IPS-11a (cell line): ENCODE results near the gene DBNDD2.

Source experiments
- H3K4me3 ChIP-seq: one replicate; pipeline ENCODE4 v1.5.1; 2013; ENCODE audit warnings: low read depth, low read length, control low read depth

DBNDD2 gene

DNA sequence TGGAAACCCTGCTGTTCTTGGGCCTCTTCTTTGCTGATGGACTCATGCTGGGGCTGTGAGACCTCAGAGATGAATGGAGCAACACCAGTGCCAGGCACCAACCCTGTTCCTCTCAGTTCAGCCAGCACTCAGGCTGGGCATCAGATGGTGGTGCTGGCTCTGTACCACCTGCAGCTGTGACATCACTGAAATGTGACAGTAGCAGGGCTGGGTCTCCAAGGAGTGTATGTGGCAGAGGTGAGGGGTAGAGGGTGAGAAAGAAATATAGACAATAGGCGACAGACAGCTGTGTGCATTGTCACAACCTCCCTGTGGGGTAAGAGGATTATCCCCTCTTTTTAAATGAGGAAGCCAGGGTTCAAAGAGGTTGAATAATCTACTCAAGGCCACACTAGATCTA, 29.9 kb upstream of the DBNDD2 start, which contains the start of gene TP53TG5:
Gene TP53TG5, minus strand, starts transcription at position 135 of the 400 bp plus-strand sequence. Its CDS starts 89 bp downstream, at position 46.
- H3K4me3 ChIP-seq = no peak within 1 kb of the TSS

DNA sequence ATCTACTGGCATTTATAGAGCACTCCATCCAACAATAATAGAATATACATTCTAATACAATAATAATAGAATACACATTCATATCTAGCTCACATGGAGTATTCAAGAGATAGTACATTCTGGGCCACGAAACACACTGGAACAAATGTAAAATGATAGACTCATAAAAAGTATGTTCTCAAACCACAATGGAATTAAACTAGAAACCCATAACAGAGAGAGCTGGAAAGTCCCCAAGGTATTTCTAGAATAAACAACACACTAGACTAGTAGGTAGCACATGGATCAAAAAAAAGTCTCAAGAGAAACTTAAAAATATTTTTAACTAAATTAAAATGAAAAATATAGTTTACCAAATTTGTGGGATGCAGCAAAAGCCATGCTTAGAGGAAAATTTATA, 20.8 kb upstream of the DBNDD2 start:
- H3K4me3 ChIP-seq = no peak overlapping the region

DNA sequence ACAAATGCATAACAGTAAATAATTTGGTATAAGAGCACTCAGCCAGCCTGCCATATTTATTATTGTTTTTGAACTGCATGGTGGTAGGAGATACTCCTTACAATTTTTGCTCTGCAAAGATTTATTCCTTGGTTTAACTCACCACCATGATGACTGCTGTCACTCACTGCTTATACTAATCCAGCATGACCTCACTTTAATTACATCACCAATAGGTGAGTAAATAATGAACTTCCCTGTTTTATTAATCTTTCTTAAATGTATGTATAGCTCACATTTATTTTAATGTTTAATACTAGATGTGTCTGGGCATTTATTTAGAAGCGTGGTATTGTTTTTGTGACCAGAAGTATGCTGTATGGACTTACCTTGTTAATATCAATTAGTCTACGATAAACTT, 17.2 kb upstream of the DBNDD2 start:
- no peak overlapping the region for H3K4me3 ChIP-seq

DNA sequence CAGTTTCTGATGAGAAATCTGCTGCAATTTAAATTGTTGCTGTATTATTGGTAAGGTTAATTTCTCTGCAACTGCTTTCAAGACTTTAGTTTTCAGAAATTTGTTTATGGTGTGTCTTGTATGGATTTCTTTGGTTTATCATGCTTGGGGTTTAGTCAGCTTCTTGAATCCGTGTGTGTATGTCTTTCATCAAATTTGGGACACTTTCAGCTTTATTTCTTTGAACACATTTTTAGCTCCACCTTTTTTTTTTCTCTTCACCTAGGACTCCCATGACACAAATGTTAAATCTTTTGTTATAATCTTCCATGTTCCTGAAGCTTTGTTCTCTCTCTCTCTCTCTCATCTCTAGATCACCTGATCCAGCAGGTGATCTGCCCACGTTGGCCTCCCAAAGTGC, 16.5 kb upstream of the DBNDD2 start:
- H3K4me3 ChIP-seq = no peak overlapping the region

DNA sequence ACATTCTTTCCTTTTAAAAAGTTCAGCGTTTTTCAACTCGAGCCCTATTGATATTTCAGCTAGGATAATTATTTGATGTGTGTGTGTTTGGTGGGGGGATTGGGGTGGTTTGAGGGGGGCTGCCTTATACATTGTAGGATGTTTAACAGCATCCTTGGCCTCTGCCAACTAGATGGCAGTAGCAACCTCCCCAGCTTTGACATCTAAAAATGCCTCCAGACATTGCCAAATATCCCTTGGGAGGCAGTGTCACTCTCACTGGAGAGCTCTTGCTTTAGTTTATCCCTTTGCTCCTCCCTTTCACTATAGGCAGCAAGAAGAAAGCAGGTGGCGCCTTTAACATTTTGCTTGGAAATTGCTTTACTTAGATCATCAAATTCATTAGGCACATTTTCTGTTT, 15.4 kb upstream of the DBNDD2 start:
- no peak overlapping the region for H3K4me3 ChIP-seq

DNA sequence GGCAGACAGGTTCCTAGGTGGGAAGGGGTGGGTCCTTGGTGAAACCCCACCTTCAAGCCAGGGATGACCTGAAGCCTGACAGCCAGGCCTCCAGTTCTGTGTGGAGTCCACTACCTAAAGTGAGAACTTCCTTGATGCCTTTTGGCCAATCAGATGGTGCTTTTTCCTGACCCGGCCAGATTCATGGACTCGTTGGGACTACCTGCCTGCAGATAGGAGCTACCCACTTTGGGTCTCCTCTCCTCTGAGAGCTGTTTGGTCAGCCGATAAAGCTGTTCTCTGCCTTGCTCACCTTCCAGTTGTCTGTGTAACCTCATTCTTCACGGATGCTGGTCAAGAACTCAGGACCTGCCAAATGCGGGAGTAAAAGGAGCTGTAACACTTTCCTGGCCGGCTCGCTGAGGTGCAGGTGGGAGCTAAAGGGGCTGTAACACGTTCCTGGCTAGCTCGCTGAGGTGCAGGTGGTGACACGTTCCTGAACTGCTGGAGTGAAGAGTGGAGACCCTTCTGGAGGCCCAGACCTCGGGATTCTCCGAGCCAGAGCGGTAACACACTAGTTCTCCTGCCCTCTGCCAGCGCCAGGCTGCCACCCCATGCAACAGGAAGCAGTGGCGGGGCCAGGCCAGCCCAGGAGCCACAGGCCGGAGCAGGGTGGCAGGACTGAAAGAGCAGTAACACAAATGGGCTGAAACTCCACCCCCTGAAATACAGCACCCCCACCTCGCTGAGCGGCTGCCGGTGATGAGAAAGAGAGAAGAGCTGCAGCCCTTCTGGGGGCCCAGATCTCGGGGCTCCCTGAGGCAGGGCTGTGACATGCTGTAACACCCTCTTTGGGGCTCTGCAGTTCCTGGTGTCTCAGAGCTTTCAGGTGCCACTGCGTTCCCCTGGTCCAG, 13.6 kb upstream of the DBNDD2 start:
- no peak overlapping the region for H3K4me3 ChIP-seq

DNA sequence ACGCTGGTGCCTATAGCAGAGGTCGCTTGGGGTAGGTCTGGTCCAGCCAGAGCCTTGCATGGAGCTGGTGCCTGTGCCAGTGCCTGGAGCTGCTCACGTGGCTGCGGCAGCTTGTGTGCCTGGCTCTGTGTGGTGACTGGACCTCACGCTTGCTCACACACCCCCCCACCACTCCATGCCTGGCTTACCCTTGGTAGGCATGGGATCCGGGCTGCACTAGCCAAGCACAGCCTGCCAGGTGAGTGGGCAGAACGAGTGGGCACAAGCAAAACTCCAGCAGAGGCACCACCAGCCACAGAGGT, 13.0 kb upstream of the DBNDD2 start:
- H3K4me3 ChIP-seq = no peak overlapping the region

DNA sequence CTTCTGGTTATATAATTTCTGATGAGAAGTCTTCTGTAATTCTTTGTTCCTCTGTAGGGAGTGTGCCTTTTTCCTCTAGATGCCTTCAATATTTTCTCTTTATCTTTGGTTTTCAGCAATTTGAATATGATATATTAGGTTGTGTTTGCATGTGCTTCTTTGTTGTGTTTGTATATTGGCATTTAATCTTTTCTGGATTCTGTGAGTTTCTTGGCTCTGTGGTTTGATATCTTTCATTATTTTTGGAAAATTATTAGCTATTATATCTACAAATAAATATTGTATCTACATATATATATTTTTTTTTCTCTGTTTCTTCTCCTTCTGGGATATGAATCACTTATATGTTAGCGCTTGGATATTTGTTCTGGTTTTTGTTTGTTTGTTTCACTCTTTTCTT, 9.1 kb upstream of the DBNDD2 start:
- no peak overlapping the region for H3K4me3 ChIP-seq

DNA sequence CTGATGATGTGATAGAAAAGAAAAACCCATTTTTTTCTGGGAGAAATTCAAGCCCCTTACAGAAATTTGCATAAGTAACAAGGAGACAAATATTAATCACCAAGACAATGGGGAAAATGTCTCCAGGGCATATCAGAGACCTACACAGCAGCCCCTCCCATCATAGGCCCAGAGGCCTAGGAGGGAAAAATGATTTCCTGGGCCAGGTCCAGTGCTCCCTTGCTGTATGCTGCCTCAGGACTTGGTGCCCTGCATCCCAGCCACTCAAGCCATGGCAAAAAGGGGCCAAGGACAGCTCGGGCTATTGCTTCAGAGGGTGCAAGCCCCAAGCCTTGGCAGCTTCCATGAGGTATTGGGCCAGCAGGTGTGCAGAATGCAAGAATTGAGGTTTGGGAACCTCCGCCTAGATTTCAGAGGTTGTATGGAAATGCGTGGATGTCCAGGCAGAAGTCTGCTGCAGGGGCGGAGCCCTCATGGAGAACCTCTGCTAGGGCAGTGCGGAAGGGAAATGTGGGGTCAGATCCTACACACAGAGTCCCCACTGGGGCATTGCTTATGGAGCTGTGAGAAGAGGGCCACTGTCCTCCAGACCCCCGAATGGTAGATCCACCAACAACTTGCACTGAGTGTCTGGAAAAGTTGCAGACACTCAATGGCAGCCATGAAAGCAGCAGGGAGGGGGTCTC, 7.6 kb upstream of the DBNDD2 start:
- no peak overlapping the region for H3K4me3 ChIP-seq

DNA sequence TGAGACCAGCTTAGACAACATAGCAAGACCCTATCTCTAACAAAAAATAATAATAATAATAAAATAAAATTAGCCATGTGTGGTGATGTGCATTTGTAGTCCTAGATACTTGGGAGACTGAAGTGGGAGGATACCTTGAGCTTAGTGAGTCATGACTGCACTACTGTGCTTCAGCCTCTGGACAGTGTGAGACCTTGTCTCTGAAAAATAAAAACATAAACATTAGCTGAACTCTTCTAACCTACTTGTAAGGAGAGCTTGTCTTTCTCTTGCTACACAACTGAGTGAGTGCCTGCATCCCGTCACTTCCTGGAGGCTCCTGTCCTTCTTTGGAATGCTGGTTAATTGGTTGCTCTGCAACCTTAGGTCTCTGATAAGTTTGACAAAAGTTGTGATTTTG, 5.1 kb upstream of the DBNDD2 start:
- H3K4me3 ChIP-seq = no peak overlapping the region

DNA sequence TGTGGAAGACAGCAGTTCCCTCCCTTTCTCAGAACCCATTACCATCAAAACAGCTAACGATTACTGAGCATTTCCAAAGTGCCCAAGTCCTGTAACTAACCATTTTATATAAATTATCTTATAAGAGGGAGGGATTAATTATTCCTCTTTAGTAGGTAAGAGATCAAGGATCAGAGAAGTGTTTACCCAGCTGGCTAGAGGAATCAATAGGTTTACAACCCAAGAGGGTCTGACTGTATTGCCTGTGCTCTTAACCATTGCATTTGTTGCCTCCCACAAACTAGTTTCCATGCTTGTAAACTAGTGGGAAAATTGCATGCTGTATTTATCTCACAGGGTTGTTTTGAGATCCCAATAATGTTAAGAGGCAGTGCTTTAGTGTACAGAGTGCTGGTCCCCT, 3.7 kb upstream of the DBNDD2 start:
- no peak overlapping the region for H3K4me3 ChIP-seq

DNA sequence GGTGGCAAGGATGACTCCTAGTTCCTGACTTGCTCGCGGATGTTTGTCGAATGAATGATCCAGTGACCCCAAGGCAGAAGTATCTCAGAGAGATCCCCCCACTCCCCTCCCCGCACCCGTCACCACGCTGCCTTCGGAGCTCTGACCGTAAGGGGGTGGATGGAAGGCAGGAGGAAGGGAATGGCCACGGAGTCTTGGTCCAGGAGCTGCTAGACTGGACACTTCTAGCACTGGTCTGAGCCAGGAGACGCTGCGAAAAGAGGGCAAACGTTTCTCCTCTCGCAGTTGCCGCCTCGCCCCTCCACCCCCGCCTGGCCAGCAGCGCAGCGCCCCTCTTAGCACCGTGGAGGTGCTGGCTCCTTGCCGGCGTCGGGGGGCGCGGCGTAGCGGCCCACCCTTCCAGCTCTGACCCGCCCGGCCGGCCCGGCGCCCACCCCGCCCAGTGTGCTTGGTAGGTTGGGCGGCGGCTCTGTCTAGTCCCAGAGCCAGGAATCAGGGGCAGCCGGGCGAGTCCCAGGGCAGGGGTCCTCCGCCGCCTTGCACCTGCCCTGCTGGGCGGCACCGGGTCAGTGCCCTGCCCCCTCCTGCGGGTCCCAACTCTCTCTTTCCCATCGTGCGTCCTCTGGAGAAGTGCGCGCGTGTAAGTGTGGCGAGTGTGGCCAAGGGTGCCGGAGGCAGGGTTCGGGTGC, 2.4 kb upstream of the DBNDD2 start:
- peak overlapping the region; percentile 67 for H3K4me3 ChIP-seq

DNA sequence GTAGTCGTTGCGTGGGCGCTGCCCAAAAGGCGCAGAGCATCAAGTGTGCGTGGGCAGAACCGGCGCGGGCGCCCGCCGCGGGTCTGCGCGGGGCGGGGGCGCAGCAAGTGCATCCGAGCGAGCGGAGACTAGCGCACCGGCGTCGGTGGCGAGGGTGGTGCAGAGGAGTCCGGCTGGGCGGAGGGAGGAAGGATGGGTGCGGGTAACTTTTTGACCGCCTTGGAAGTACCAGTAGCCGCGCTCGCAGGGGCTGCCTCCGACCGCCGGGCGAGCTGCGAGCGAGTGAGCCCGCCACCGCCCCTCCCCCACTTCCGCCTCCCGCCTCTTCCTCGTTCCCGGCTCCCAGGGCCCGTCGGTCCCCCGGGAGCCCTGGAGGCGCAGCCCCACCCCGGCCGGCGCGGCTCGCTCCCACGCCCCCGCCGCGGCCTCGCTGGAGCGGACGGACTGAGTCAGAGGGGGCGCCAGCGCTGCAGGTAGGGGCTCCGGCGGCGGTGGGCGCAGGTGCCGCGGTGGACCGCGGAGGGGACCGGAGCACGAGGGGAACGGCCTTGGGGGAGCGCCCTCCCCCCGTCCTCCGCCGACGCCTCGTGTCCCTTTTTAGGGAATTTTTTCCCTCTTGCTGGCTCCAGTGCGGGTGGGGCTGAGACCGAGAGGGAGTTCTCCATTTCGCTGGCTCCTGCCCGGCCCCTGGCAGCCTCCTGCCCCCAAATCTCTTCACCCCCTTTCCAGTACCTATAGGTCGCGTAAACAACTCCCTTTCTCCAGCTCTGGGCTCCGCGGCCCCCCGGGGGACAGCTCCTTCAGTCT, 1.6 kb upstream of the DBNDD2 start:
- peak overlapping the region; percentile 67 for H3K4me3 ChIP-seq

DNA sequence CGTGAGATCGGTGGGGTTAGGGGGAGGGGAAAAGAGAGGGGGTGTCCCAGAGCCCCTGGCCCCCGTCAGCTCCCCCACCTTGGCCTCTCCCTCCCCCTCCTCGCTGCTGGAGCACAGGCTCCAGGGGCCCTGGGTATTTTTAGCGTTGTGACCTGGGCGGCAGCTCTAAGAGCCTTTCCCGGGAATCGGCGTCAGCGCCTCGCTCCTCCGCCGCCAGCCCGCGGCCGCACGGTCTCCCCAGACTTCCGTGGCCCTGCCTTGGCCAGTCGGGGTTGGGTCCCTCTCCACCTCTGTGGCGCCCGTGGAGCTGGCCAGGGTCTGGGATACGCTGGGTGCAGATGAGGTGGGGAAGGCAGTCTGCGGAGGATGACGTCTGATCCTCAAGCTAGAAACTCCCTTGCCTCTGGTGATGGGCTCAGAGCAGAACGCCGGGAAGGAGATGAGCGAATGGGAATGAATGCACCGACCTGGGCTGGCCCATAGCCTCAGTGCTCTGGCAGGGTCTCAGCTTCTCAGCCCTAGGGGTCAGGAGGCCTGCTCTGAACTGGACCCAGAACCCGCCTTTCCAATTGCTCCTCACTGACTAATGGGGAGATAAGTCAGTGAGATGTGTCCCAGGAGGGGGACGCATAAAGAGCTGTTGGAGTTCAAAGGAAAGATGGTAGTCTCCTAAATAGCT, 883 bp upstream of the DBNDD2 start:
- peak overlapping the region; percentile 67 for H3K4me3 ChIP-seq

DNA sequence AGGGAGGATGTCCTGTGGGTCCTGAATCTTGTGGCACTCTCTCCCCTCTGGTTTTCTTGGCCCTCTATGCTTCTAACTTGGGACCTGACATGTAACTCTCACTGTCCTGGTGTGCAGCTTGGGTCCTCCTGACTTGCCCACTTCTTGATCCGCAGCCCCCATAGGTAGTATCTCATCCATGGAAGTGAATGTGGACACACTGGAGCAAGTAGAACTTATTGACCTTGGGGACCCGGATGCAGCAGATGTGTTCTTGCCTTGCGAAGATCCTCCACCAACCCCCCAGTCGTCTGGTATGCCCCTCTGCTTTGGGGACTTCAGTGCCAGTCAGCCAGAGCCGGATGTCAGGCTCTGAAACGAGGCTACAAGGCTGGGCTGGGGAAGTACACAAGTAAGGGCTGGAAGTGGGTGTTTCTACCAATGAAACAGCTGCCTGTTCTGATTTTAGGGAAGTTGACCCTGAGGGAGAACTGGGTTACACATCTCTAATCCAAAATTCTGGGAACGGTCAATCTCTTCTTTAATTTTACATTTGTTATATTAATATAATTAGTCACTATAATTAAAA, 641 bp downstream of the DBNDD2 start:
- no peak overlapping the region for H3K4me3 ChIP-seq

DNA sequence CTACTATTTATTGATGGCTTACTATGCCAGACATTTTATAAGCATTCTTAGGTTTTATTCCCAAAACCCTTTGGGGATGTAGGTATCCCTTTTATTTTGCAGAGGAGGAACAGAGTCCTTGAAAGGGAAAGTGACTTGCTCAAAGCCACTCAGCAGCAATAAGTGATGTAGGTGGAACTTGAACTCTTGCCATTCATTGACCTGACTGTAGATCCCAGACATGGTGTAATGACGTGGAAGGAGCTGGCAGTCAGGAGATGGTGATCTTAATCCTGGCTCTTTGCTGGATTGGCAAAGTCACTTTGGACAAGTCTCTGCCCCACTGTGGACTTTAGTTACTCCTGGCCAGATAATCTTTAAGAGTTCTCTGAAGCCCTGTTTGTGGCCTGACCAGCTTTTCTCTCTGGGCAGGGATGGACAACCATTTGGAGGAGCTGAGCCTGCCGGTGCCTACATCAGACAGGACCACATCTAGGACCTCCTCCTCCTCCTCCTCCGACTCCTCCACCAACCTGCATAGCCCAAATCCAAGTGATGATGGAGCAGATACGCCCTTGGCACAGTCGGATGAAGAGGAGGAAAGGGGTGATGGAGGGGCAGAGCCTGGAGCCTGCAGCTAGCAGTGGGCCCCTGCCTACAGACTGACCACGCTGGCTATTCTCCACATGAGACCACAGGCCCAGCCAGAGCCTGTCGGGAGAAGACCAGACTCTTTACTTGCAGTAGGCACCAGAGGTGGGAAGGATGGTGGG, 1.6 kb downstream of the DBNDD2 start:
- no peak overlapping the region for H3K4me3 ChIP-seq

DNA sequence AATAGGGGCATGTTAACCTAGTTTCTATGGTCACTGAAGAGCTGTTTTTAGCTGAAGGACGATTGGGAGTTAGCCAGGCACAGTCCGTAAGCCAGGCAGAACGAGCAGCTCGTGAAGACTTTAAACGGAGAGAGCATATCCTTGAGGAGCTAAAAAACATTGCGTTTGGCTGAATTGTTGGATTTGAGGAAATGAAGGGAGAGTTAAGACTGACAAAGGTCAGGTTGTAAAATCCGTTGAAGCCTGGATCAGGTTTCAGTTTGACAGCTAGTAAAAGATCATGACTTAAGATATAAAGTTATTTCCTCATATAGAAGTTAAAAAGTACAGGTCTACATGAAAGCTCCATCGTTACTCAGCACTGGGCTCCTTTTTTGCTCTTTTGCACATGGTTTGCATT, 2.8 kb downstream of the DBNDD2 start:
- no peak overlapping the region for H3K4me3 ChIP-seq

DNA sequence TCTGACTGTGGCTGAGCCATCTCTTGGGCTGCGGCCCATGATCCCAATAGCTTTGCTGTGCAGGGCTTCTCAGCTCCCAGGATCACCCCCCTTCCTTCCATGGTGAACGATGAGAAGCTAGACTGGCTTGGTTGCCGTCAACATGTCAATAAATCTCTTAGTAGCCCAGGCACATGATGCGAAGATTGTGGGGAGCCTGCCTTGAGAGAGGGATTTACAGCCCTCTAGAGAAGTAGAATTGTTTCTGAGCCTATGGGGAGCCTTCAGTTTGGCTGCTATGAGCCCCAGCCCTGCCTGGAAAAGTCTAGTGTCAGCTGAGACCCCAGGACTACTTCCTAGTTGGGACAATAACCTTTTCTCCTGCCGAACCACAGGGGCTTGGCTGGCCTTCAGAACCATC, 4.6 kb downstream of the DBNDD2 start:
- H3K4me3 ChIP-seq = no peak overlapping the region

DNA sequence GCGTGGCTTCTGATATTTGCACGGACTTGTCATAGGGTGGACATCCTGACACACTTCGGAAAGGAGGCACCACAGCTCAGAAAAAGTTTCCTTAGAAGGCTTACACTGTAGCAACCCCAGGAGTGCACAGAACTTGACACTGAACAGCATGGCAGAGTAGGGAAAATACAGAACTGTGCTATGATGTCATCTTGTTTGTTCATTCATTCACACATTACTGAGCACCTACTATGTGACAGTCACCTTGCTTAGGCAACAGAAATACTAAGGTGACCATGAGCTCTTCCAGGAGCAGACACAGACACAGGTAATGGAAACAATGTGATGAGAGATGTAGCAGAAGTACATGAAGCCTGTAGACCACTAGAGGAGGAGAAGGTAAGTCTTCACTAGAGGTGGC, 5.4 kb downstream of the DBNDD2 start:
- H3K4me3 ChIP-seq = no peak overlapping the region
